Ovary (tissue), 3 donors: Measurements from ENCODE around the gene CAMTA1.

Experiments used
- EP300 ChIP-seq: sonication (generic); formaldehyde crosslinking; IDR thresholded peaks from one replicate; pipeline ENCODE4 v1.6.1; 2017; ENCODE audit warnings: antibody characterized with exemption
- POLR2A ChIP-seq: fragments of 450-650 bp; IDR thresholded peaks from one replicate; pipeline ENCODE4 v1.6.1; 2017; ENCODE audit warnings: antibody characterized with exemption, mild to moderate bottlenecking, moderate library complexity
- TF ChIP-seq, protein P1 (sequence below), 3 donors: fragments of 450-650 bp in 2 of 3; fragments of 200-600 bp in 1 of 3; IDR thresholded peaks; one replicate each; pipeline versions ENCODE4 v1.5.1 to v1.8.0; 2016 to 2022; ENCODE audit warnings: antibody characterized with exemption in 3 of 3, mild to moderate bottlenecking in 1 of 3
- donor health status: DM: no; HTN: no; CAD: no.

GRCh38 chr1:7588457-7588827, 803.2 kb downstream of the CAMTA1 start:
- TF ChIP-seq POLR2A (no peak), EP300 (no peak)
- TF ChIP-seq, protein P1, sequence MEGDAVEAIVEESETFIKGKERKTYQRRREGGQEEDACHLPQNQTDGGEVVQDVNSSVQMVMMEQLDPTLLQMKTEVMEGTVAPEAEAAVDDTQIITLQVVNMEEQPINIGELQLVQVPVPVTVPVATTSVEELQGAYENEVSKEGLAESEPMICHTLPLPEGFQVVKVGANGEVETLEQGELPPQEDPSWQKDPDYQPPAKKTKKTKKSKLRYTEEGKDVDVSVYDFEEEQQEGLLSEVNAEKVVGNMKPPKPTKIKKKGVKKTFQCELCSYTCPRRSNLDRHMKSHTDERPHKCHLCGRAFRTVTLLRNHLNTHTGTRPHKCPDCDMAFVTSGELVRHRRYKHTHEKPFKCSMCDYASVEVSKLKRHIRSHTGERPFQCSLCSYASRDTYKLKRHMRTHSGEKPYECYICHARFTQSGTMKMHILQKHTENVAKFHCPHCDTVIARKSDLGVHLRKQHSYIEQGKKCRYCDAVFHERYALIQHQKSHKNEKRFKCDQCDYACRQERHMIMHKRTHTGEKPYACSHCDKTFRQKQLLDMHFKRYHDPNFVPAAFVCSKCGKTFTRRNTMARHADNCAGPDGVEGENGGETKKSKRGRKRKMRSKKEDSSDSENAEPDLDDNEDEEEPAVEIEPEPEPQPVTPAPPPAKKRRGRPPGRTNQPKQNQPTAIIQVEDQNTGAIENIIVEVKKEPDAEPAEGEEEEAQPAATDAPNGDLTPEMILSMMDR (IDR thresholded peaks at IDR 0.05): no peak
